ENCODE measurements around the gene AP4S1.

The AP4S1 gene

GRCh38 chr14:31043379-31043778, 17.9 kb downstream of the AP4S1 start:
- no peak overlapping the region for H3K9ac ChIP-seq (ENCODE audit: low read depth, low read length)
- no peaks in the 10 kb centered on the region for H3K79me2 ChIP-seq (ENCODE audit: insufficient read depth, low read length)
- no peak for DNase-seq
- no peaks in the 10 kb centered on the region for H3K27me3 ChIP-seq (ENCODE audit: insufficient read depth, low read length, poor library complexity)
- no peak for ATAC-seq (ENCODE audit: insufficient read depth, low read depth)
- no peaks in the 10 kb centered on the region for H3K9me3 ChIP-seq (ENCODE audit: insufficient read depth, low read length, severe bottlenecking)
- H2AFZ ChIP-seq (ENCODE audit: low read depth, low read length), result no peak overlapping the region
- H3K4me3 ChIP-seq (ENCODE audit: low read depth in 1 of 2, low read length in 2 of 2), result no peak overlapping the region
- no peaks in the 10 kb centered on the region for H3K36me3 ChIP-seq (ENCODE audit: insufficient read depth, low read length)
- H3K4me1 ChIP-seq (ENCODE audit: insufficient read depth, low read length), result no peaks in the 10 kb centered on the region
- H3K4me2 ChIP-seq (ENCODE audit: insufficient read depth, low read length), result no peak overlapping the region
- no peaks in the 10 kb centered on the region for H4K20me1 ChIP-seq (ENCODE audit: insufficient read depth, low read length)
- TF ChIP-seq, protein P1, sequence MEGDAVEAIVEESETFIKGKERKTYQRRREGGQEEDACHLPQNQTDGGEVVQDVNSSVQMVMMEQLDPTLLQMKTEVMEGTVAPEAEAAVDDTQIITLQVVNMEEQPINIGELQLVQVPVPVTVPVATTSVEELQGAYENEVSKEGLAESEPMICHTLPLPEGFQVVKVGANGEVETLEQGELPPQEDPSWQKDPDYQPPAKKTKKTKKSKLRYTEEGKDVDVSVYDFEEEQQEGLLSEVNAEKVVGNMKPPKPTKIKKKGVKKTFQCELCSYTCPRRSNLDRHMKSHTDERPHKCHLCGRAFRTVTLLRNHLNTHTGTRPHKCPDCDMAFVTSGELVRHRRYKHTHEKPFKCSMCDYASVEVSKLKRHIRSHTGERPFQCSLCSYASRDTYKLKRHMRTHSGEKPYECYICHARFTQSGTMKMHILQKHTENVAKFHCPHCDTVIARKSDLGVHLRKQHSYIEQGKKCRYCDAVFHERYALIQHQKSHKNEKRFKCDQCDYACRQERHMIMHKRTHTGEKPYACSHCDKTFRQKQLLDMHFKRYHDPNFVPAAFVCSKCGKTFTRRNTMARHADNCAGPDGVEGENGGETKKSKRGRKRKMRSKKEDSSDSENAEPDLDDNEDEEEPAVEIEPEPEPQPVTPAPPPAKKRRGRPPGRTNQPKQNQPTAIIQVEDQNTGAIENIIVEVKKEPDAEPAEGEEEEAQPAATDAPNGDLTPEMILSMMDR (IDR thresholded peaks at IDR 0.05; ENCODE audit: borderline replicate concordance, extremely low read depth, low read length, poor library complexity, severe bottlenecking), result no peak
- no peak for TF ChIP-seq EZH2 (IDR thresholded peaks at IDR 0.05; ENCODE audit: borderline replicate concordance, low read depth, low read length, severe bottlenecking)
- no peak overlapping the region for H3K27ac ChIP-seq (ENCODE audit: low read length)

DNA sequence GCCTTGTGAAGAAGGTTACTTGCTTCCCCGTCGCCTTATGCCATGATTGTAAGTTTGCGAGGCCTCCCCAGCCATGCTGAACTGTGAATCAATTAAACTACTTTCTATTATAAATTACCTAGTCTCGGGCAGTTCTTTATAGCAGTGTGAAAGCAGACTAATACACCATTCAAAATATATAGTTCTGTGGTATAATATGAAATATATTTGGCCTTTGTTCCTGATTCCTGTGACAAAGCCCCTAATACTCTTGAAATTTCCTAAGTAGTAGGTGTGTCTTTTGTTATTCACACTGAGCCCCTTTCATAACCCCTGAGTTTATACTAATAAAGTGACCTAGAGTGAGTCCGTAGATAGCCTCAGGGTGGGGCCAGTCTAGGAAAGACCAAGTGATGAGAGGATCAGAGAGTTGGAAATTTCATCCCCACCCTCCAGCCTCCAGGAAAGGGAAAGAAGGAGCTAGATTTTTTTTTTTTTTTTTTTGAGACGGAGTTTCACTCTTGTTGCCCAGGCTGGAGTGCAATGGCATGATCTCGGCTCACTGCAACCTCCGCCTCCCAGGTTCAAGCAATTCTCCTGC, 20.1 kb downstream of the AP4S1 start:
- Histone ChIP-seq H3K27ac (ENCODE audit: low read length) (no peak overlapping the region), H3K4me3 (ENCODE audit: low read depth in 1 of 2, low read length in 2 of 2) (no peak overlapping the region), H3K79me2 (ENCODE audit: insufficient read depth, low read length) (no peaks in the 10 kb centered on the region), H2AFZ (ENCODE audit: low read depth, low read length) (no peak overlapping the region), H3K9ac (ENCODE audit: low read depth, low read length) (no peak overlapping the region), H3K36me3 (ENCODE audit: insufficient read depth, low read length) (no peaks in the 10 kb centered on the region), H3K4me1 (ENCODE audit: insufficient read depth, low read length) (no peaks in the 10 kb centered on the region), H4K20me1 (ENCODE audit: insufficient read depth, low read length) (no peaks in the 10 kb centered on the region), H3K9me3 (ENCODE audit: insufficient read depth, low read length, severe bottlenecking) (no peaks in the 10 kb centered on the region), H3K27me3 (ENCODE audit: insufficient read depth, low read length, poor library complexity) (no peaks in the 10 kb centered on the region), H3K4me2 (ENCODE audit: insufficient read depth, low read length) (no peak overlapping the region)
- DNase-seq (no peak), ATAC-seq (ENCODE audit: insufficient read depth, low read depth) (no peak)
- TF ChIP-seq, protein P1 (IDR thresholded peaks at IDR 0.05; ENCODE audit: borderline replicate concordance, extremely low read depth, low read length, poor library complexity, severe bottlenecking), result no peak
- TF ChIP-seq EZH2 (IDR thresholded peaks at IDR 0.05; ENCODE audit: borderline replicate concordance, low read depth, low read length, severe bottlenecking), result no peak

GRCh38 chr14:31047503-31047902, 22.1 kb downstream of the AP4S1 start:
- Histone ChIP-seq H2AFZ (ENCODE audit: low read depth, low read length) (no peak overlapping the region), H3K27me3 (ENCODE audit: insufficient read depth, low read length, poor library complexity) (no peaks in the 10 kb centered on the region), H3K4me1 (ENCODE audit: insufficient read depth, low read length) (no peaks in the 10 kb centered on the region), H3K9me3 (ENCODE audit: insufficient read depth, low read length, severe bottlenecking) (no peaks in the 10 kb centered on the region), H3K4me3 (ENCODE audit: low read depth in 1 of 2, low read length in 2 of 2) (no peak overlapping the region), H3K79me2 (ENCODE audit: insufficient read depth, low read length) (no peaks in the 10 kb centered on the region), H4K20me1 (ENCODE audit: insufficient read depth, low read length) (no peaks in the 10 kb centered on the region), H3K36me3 (ENCODE audit: insufficient read depth, low read length) (no peaks in the 10 kb centered on the region), H3K27ac (ENCODE audit: low read length) (no peak overlapping the region), H3K9ac (ENCODE audit: low read depth, low read length) (no peak overlapping the region), H3K4me2 (ENCODE audit: insufficient read depth, low read length) (no peak overlapping the region)
- TF ChIP-seq, protein P1 (IDR thresholded peaks at IDR 0.05; ENCODE audit: borderline replicate concordance, extremely low read depth, low read length, poor library complexity, severe bottlenecking), result no peak
- TF ChIP-seq EZH2 (IDR thresholded peaks at IDR 0.05; ENCODE audit: borderline replicate concordance, low read depth, low read length, severe bottlenecking), result no peak
- no peak for ATAC-seq (ENCODE audit: insufficient read depth, low read depth)
- no peak for DNase-seq
